BLaER1 treated with 17β-estradiol and CSF1 and Interleukin-3, amounts not matched to agents 10 nM and 100 nM (cell line): Measurements from ENCODE around the gene CYBB.

Experiments
- H3K27ac ChIP-seq, 11 experiments: shearing (Covaris generic); formaldehyde crosslinking; 2 replicates each; pipeline ENCODE4 v1.8.1; 2022
- H3K27me3 ChIP-seq, 11 experiments: shearing (Covaris generic); formaldehyde crosslinking; 2 replicates each; pipeline ENCODE4 v1.8.1; 2022
- H3K36me3 ChIP-seq, 11 experiments: shearing (Covaris generic); formaldehyde crosslinking; 2 replicates each; pipeline ENCODE4 v1.8.1; 2022
- H3K4me1 ChIP-seq, 10 experiments: shearing (Covaris generic); formaldehyde crosslinking; 2 replicates each; pipeline ENCODE4 v1.8.1; 2022
- H3K4me2 ChIP-seq, 11 experiments: shearing (Covaris generic); formaldehyde crosslinking; 2 replicates each; pipeline ENCODE4 v1.8.1; 2022
- H3K4me3 ChIP-seq, 10 experiments: shearing (Covaris generic); formaldehyde crosslinking; 2 replicates each; pipeline ENCODE4 v1.8.1; 2022
- H3K9ac ChIP-seq, 11 experiments: shearing (Covaris generic); formaldehyde crosslinking; 2 replicates each; pipeline ENCODE4 v1.8.1; 2022
- H3K9me3 ChIP-seq, 11 experiments: shearing (Covaris generic); formaldehyde crosslinking; replicated peaks in 1 of 11; 2 replicates each; pipeline ENCODE4 v1.8.1; 2022
- H4K20me1 ChIP-seq, 11 experiments: shearing (Covaris generic); formaldehyde crosslinking; 2 replicates each; pipeline ENCODE4 v1.8.1; 2022
- Cebpa-rat ChIP-seq, 11 experiments: shearing (Covaris generic); IDR thresholded peaks; 2 replicates each; pipeline ENCODE4 v1.8.1; 2022

CYBB gene

DNA sequence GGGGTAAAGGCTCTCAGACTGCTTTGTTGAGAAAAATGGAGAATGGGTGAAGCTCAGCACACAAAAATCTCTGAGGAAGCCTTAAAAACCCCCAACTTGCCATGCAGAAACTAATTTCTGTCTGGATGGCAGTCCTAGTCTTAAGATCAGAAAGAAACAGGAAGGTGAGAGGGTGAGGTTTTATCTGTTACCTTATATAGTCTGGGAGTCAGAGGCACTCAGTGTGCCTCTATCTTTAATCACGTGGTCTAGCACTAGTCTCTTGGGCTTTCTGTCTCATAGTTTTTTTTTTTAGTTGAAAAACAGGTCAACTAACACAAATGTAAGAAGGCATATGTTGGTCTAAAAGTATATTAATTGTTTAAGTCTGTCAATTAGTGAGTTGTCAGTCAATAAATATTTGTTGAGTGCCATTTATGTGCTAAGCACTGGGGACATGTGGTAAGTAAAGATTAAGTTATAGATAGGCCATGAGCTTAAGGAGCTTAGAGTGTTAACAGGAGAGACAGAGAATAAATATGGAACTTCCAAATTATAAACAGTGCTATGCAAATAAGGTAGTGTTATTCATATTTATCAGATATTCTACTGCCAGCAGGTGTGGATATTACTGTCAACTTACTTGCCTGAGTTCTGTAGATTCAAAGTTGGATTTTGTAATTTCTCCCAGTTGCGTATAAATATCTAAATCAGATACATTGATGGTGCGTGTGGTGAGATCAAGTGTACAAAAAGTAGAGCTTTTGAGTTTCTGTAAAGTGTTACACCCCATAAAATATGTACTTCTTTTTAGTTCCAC lies 7.0 kb downstream of the CYBB start:
- no peak for TF ChIP-seq Cebpa-rat (IDR thresholded peaks at IDR 0.05)
- peak overlapping the region in 6 of 10 experiments; percentile 13 to 76 (median 60); a peak in 10 of 20 replicates for H3K4me3 ChIP-seq
- H3K4me1 ChIP-seq = peaks cover 28 to 97% (median 66%) of the 10 kb centered on the region in 10 experiments
- H4K20me1 ChIP-seq = no peaks in the 10 kb centered on the region
- peaks cover 0 to 86% (median 0%) of the 10 kb centered on the region in 11 experiments; a peak in 10 of 22 replicates for H3K36me3 ChIP-seq
- H3K9ac ChIP-seq = peak overlapping the region in 9 of 11 experiments; percentile 23 to 81 (median 74); a peak in 16 of 22 replicates
- H3K9me3 ChIP-seq = peaks cover 0 to 47% (median 8%) of the 10 kb centered on the region in 11 experiments; a peak in 8 of 22 replicates
- peak overlapping the region; percentile 36 to 92 (median 84) for H3K27ac ChIP-seq
- H3K4me2 ChIP-seq = peak overlapping the region; percentile 55 to 98 (median 80)
- no peaks in the 10 kb centered on the region for H3K27me3 ChIP-seq

DNA sequence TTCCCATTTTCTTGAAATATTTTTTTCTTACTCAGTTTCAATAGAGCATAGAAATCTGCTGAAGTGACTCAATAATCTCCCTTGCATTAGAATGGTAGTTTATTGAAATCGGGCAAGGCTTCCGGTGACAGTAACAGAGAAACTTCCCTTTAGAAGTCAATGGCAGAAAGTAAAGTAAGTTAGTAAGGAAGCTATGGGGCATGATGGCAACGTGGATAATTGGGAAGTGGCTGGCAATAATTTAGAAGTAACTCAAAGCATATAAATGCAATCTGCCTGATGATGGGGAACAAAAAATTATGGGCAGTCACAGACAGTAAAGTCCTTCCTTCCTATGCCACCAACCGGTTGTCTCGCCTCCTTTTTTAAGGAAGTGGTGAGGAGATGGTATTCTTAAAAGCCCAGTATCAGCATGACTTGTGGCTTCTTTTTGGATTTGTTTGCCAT lies 7.6 kb downstream of the CYBB start:
- Histone ChIP-seq H3K27me3 (no peaks in the 10 kb centered on the region), H3K27ac (peak overlapping the region; percentile 36 to 92 (median 84); a peak in 21 of 22 replicates)

DNA sequence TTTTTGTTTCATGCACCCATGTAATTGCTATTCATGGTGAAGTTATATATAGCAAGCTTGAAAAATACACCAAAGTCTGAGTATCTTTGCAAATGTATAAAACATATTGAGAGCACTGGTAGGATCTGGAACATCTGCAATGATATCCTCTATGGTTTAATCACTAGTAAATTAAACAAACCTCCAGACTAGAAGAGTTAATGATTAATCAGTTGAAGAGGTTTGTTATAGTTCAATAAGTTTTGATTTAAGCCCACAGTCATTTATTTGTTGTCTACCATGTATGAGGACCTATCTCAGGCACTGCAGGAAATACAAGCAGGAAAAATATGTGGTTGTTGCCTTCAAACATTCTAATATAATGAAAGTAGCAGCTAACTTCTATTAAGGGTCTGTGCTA lies 16.5 kb downstream of the CYBB start:
- H3K36me3 ChIP-seq = peaks cover 0 to 93% (median 16%) of the 10 kb centered on the region in 11 experiments; a peak in 13 of 22 replicates

More for the DNA sequence above, 7.6 kb downstream of the CYBB start:
- peak overlapping the region; percentile 55 to 98 (median 80) for H3K4me2 ChIP-seq
- H4K20me1 ChIP-seq = no peaks in the 10 kb centered on the region
- H3K4me1 ChIP-seq = peaks cover 28 to 97% (median 63%) of the 10 kb centered on the region in 10 experiments
- TF ChIP-seq Cebpa-rat (IDR thresholded peaks at IDR 0.05) = peak in 2 of 11 experiments; percentile 41 to 64; a peak in 2 of 22 replicates
- H3K9me3 ChIP-seq = peaks cover 0 to 42% (median 8%) of the 10 kb centered on the region in 11 experiments; a peak in 8 of 22 replicates
- peak overlapping the region in 9 of 11 experiments; percentile 23 to 81 (median 68); a peak in 15 of 22 replicates for H3K9ac ChIP-seq
- H3K4me3 ChIP-seq = peak overlapping the region in 4 of 10 experiments; percentile 2 to 76 (median 27); a peak in 3 of 20 replicates
- peaks cover 0 to 86% (median 0%) of the 10 kb centered on the region in 11 experiments; a peak in 10 of 22 replicates for H3K36me3 ChIP-seq

GRCh38 chrX:37796805-37797204 lies 16.9 kb downstream of the CYBB start:
- Histone ChIP-seq H3K9me3 (peaks cover 0 to 34% (median 17%) of the 10 kb centered on the region in 11 experiments; a peak in 15 of 22 replicates), H3K4me3 (no peak overlapping the region), H3K36me3 (peaks cover 0 to 91% (median 16%) of the 10 kb centered on the region in 11 experiments; a peak in 13 of 22 replicates), H4K20me1 (no peaks in the 10 kb centered on the region), H3K4me1 (peaks cover 51 to 100% (median 80%) of the 10 kb centered on the region in 10 experiments), H3K27me3 (no peaks in the 10 kb centered on the region), H3K27ac (peak overlapping the region; percentile 3 to 98 (median 94); a peak in 21 of 22 replicates), H3K4me2 (peak overlapping the region; percentile 60 to 98 (median 78)), H3K9ac (peak overlapping the region in 9 of 11 experiments; percentile 38 to 75 (median 69); a peak in 15 of 22 replicates)
- no peak for TF ChIP-seq Cebpa-rat (IDR thresholded peaks at IDR 0.05)

More for the DNA sequence above, 16.5 kb downstream of the CYBB start:
- H3K9me3 ChIP-seq = peaks cover 0 to 37% (median 17%) of the 10 kb centered on the region in 11 experiments; a peak in 15 of 22 replicates
- no peaks in the 10 kb centered on the region for H3K27me3 ChIP-seq
- H3K4me1 ChIP-seq = peaks cover 46 to 100% (median 75%) of the 10 kb centered on the region in 10 experiments
- no peak for TF ChIP-seq Cebpa-rat (IDR thresholded peaks at IDR 0.05)
- H3K4me3 ChIP-seq = peak overlapping the region in 2 of 10 experiments; percentile 4 to 6; a peak in 1 of 20 replicates
- peak overlapping the region; percentile 60 to 98 (median 78) for H3K4me2 ChIP-seq
- no peaks in the 10 kb centered on the region for H4K20me1 ChIP-seq
- H3K9ac ChIP-seq = peak overlapping the region in 8 of 11 experiments; percentile 23 to 74 (median 46); a peak in 13 of 22 replicates
- peak overlapping the region; percentile 3 to 98 (median 94); a peak in 19 of 22 replicates for H3K27ac ChIP-seq

DNA sequence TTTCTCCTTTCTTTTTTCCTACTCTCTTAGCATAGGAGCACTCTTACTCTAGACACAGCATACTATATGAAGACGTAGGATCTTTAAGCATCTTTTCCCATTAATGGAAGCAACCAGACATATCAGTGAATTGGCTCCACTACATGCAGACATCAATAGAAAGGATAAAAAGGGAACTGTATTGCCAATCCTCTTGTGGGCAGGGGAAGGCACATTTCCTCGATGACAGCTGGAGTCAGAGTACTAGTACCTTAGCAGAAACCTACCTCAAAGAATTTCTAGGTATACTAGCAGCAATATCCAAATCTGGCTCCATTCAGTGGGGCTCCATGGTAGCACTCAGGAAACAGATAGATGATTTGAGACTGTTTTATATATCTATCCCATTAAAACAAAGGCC lies 20.1 kb downstream of the CYBB start:
- H3K27ac ChIP-seq = peak overlapping the region; percentile 21 to 98 (median 94); a peak in 21 of 22 replicates
- no peak for TF ChIP-seq Cebpa-rat (IDR thresholded peaks at IDR 0.05)
- H3K4me1 ChIP-seq = peaks cover 67 to 98% (median 85%) of the 10 kb centered on the region in 10 experiments

DNA sequence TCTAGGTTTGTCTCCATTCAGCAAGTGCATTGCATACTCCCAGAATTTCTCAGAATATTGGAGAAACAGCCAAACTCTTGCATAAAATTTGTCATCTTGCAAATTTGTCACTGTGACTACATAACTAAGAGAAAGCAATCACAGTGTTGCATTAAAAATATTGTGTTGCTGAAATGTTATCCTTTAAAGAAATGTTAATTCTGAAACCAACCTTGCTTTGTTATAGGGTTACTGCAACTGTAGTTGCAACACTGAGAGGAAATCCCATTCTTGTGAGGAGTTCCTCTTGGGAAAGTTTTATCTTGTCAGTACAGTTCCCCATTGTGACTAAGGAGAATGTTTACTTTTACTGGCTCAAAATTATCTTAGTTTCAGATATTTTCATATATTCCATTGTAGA lies 20.9 kb downstream of the CYBB start:
- Histone ChIP-seq H3K9me3 (peaks cover 0 to 48% (median 17%) of the 10 kb centered on the region in 11 experiments; a peak in 14 of 22 replicates), H3K4me1 (peaks cover 60 to 98% (median 78%) of the 10 kb centered on the region in 10 experiments), H4K20me1 (no peaks in the 10 kb centered on the region), H3K4me3 (peak overlapping the region in 2 of 10 experiments; percentile 17 to 37; a peak in 3 of 20 replicates), H3K27me3 (no peaks in the 10 kb centered on the region), H3K4me2 (peak overlapping the region in 10 of 11 experiments; percentile 62 to 98 (median 79); a peak in 19 of 22 replicates), H3K36me3 (peaks cover 0 to 87% (median 6%) of the 10 kb centered on the region in 11 experiments; a peak in 12 of 22 replicates), H3K9ac (peak overlapping the region in 8 of 11 experiments; percentile 43 to 85 (median 77); a peak in 13 of 22 replicates), H3K27ac (peak overlapping the region; percentile 78 to 98 (median 94))
- peak in 4 of 11 experiments; percentile 42 to 89 (median 76); a peak in 8 of 22 replicates for TF ChIP-seq Cebpa-rat (IDR thresholded peaks at IDR 0.05)

More for the DNA sequence above, 20.1 kb downstream of the CYBB start:
- peak overlapping the region in 10 of 11 experiments; percentile 62 to 98 (median 79); a peak in 19 of 22 replicates for H3K4me2 ChIP-seq
- peaks cover 0 to 87% (median 6%) of the 10 kb centered on the region in 11 experiments; a peak in 12 of 22 replicates for H3K36me3 ChIP-seq
- H4K20me1 ChIP-seq = no peaks in the 10 kb centered on the region
- peak overlapping the region in 3 of 10 experiments; percentile 9 to 37 (median 17); a peak in 5 of 20 replicates for H3K4me3 ChIP-seq
- peak overlapping the region in 7 of 11 experiments; percentile 40 to 85 (median 79); a peak in 12 of 22 replicates for H3K9ac ChIP-seq
- peaks cover 0 to 46% (median 17%) of the 10 kb centered on the region in 11 experiments; a peak in 14 of 22 replicates for H3K9me3 ChIP-seq
- H3K27me3 ChIP-seq = no peaks in the 10 kb centered on the region

DNA sequence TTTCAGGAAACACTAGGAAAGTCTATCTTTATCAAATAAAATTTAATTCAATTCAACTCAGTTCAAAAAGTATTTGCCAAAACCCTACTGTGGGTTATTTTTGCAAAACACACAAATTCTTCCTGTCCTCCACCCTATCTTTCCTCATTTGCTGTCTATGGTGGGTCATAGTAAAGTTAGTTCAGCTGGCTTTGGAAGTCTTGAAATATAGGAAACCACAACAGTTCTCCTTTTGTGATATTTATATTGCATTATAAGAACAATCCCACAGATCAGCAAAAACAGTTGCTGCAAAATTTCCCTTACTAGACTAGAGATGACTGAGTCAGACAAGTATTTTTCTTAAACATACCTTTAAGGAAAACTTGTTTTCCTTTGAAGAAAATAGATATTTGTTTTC lies 22.2 kb downstream of the CYBB start:
- peaks cover 0 to 93% (median 6%) of the 10 kb centered on the region in 11 experiments; a peak in 12 of 22 replicates for H3K36me3 ChIP-seq
- peak overlapping the region in 2 of 10 experiments; percentile 5 to 28; a peak in 1 of 20 replicates for H3K4me3 ChIP-seq
- peak overlapping the region; percentile 78 to 98 (median 94) for H3K27ac ChIP-seq
- peak in 2 of 11 experiments; percentile 53 to 67; a peak in 2 of 22 replicates for TF ChIP-seq Cebpa-rat (IDR thresholded peaks at IDR 0.05)
- H3K4me2 ChIP-seq = peak overlapping the region; percentile 62 to 98 (median 78); a peak in 21 of 22 replicates
- peaks cover 0 to 55% (median 17%) of the 10 kb centered on the region in 11 experiments; a peak in 14 of 22 replicates for H3K9me3 ChIP-seq
- no peaks in the 10 kb centered on the region for H3K27me3 ChIP-seq
- H3K4me1 ChIP-seq = peaks cover 51 to 98% (median 72%) of the 10 kb centered on the region in 10 experiments
- H3K9ac ChIP-seq = peak overlapping the region; percentile 52 to 85 (median 74); a peak in 20 of 22 replicates
- H4K20me1 ChIP-seq = no peaks in the 10 kb centered on the region

DNA sequence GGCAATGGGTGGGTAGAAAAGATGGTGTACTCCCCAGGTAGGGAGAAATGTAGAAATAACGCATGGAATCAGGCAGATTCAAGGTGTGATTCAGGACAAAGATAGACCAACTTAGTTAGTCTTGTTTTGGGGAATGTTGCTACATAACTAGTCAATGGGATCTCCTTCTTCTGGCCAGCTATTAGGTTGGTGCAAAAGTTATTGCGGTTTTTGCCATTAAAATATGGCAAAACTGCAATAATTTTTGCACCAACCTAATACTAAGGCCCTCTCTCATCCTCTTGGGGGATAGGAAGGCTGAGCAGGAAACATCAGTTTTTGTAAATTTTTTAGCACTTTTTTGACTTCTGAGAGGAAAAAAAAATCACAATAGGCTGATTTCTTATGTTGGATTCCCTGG lies 23.2 kb downstream of the CYBB start:
- no peaks in the 10 kb centered on the region for H3K27me3 ChIP-seq
- peaks cover 43 to 96% (median 63%) of the 10 kb centered on the region in 10 experiments for H3K4me1 ChIP-seq
- H3K9me3 ChIP-seq = peaks cover 0 to 62% (median 20%) of the 10 kb centered on the region in 11 experiments; a peak in 16 of 22 replicates
- peak overlapping the region; percentile 69 to 98 (median 94) for H3K27ac ChIP-seq
- peak overlapping the region; percentile 54 to 98 (median 76) for H3K4me2 ChIP-seq
- H3K36me3 ChIP-seq = peaks cover 0 to 91% (median 8%) of the 10 kb centered on the region in 11 experiments; a peak in 14 of 22 replicates
- no peak overlapping the region for H3K4me3 ChIP-seq
- peak overlapping the region in 9 of 11 experiments; percentile 32 to 85 (median 71); a peak in 15 of 22 replicates for H3K9ac ChIP-seq
- no peak for TF ChIP-seq Cebpa-rat (IDR thresholded peaks at IDR 0.05)
- H4K20me1 ChIP-seq = no peaks in the 10 kb centered on the region
